HS-27A (cell line): ENCODE data around the gene ZNF81.
"Not testable (repeated sequence)": the region's sequence is repeated elsewhere in the genome, so short reads cannot be mapped to it uniquely, and the experiment has no call there.

ENCODE experiments used
- DNase-seq: peaks from one replicate; pipeline ENCODE4 v3.0.0-alpha.2; 2012; ENCODE audit warnings: low read depth, missing footprints

ZNF81 gene

DNA sequence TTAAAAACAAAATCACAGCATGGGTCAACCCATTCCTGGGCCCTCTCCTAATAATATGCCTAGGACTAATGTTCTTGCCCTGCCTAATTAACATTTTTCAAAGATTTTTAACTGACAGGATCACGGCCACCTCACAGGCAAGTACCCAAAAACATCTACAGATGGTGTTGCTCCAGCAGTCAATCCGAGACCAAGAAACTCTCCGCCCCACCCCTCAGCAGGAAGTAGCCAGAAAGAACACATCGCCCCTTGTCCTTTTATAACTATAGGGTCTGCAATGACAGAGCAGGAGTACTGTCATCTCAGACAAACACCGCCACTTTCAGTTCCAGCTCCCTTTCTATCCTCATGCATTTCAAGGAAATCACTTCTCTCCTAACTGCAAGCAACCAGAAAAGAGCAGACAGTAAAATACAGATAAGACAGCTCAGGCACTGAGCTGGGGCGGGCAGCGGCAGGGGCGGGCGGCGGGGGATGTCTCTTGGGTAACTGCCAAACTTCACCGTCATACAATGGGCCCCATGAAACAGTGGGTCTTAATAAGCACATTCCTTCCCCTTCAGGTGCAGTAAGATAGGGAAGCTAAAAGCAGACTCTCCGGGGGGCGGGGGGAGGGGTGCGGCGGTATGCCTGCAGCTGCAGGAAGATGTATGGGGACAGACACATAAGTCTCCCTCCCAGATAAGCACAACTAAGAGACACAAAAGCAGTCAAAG, 99.7 kb downstream of the ZNF81 start:
- DNase-seq, result no peak

GRCh38 chrX:47936940-47937317, 100.2 kb downstream of the ZNF81 start:
- no peak for DNase-seq

DNA sequence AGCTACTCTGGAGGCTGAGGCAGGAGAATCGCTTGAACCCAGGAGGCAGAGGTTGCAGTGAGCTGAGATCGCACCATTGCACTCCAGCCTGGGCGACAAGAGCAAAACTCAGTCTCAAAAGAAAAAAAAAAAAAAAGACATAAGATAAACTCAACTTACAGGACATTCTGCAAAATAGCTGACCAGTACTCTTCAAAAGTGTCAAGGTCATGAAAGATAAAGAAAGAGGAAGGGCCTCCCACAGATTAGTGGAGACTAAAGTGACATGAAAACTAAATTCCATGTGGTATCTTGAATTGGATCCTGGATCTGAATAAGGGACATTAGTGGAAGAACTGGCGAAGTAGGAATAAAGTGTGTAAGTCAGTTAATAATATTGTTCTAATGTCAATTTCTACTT, 103.7 kb downstream of the ZNF81 start:
- no peak for DNase-seq

DNA sequence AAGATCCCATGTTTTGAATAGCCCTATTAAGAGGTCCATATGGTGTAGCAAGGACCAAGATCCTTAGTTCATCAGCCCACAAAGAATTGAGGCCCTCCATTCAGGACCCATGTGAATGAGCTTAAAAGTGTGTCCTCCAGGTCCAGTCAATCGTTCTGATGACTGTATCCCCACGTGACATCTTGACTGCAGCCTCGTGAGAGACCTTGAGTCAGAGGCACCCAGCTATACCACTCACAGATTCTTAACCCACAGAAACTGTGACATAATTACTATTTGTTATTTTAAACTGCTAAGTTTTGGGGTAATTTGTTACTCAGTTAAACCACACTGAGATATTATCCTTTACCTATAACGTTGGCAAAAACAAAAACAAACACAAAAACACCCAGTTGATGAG, 104.7 kb downstream of the ZNF81 start:
- DNase-seq, result no peak

- not testable (repeated sequence) for DNase-seq
These were observed 118.6 kb downstream of the ZNF81 start for GRCh38 chrX:47955295-47955694.

DNA sequence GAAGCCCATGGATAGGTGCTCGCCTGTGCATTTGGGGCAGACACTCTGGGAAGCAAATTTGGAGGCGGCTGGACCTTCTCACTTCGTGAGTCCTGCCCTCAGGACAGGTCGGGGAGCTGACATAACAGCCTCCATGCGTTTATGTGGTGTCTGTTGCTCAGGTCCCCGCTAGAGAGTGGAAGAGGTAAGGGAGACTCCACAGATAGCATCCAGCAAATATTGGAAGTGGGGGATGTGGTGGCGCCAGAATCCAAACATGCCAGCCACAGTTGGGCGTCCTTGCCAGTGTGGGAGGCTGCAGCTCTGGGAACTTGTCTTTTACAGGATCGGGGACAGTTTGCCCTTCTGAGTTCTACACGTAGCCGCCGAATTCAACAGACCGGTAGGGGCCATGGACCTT, 119.3 kb downstream of the ZNF81 start:
- DNase-seq, result no peak

- not testable (repeated sequence) for DNase-seq
These were observed 121.5 kb downstream of the ZNF81 start for GRCh38 chrX:47958206-47958605.

GRCh38 chrX:47958761-47959342, 122.2 kb downstream of the ZNF81 start:
- no peak for DNase-seq

- no peak for DNase-seq
These were observed 123.7 kb downstream of the ZNF81 start for GRCh38 chrX:47960406-47960805.

DNA sequence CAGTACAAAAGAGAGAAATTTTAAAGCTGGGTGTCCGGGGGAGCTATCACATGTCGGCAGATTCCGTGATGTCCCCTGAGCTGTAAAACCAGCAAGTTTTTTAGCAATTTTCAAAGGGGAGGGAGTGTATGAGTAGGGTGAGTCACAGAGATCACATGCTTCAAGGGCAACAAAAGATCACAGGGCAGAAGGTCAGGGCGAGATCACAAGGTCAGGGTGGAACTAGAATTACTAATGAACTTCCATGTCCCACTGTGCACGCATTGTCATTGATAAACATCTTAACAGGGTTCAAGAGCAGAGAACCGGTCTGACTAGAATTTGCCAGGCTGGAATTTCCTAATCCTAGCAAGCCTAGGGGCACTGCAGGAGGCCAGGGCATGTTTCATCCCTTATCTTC, 125.1 kb downstream of the ZNF81 start:
- DNase-seq, result not testable (repeated sequence)

GRCh38 chrX:47965526-47965925, 128.8 kb downstream of the ZNF81 start:
- not testable (repeated sequence) for DNase-seq
